GM19395 (cell line): ENCODE results near the gene CHTF8.
A peak's percentile ranks its signal among the peaks of the same experiment; 100 is the strongest.
"Not testable (repeated sequence)": the region's sequence is repeated elsewhere in the genome, so short reads cannot be mapped to it uniquely, and the experiment has no call there.

ENCODE experiments used
- ATAC-seq: cut with Tn5 transposase; IDR thresholded peaks from one replicate; pipeline ENCODE4 v1.9.1; 2021; ENCODE audit warnings: mild to moderate bottlenecking, moderate library complexity; ENCODE audit not compliant: unreplicated experiment

The CHTF8 gene

DNA sequence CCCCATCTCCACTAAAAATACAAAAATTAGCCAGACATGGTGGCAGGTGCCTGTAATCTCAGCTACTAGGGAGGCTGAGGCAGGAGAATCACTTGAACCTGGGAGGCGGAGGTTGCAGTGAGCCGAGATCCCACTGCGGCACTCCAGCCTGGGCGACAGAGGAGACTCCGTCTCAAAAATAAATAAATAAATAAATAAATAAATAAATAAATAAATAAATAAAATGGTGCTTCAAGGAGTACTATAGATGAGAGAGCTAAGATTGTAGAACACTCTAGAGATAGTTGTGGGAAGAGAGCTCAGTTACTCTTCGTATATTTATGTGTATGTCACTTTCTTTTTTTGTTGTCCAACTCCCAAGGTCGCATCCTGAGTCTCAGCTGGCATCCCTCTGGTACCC is 7.1 kb upstream of the CHTF8 start:
- ATAC-seq, result not testable (repeated sequence)

- ATAC-seq, result no peak
Measured at GRCh38 chr16:69138608-69139007, 6.2 kb upstream of the CHTF8 start.

- ATAC-seq, result no peak
Measured at GRCh38 chr16:69133373-69133954, 1.1 kb upstream of the CHTF8 start.

GRCh38 chr16:69131839-69132423 is 457 bp downstream of the CHTF8 start:
- peak; percentile 43 for ATAC-seq

- ATAC-seq, result no peak
Measured at GRCh38 chr16:69131167-69131838, 1.1 kb downstream of the CHTF8 start.

GRCh38 chr16:69130461-69130860 is 1.9 kb downstream of the CHTF8 start:
- ATAC-seq, result no peak

DNA sequence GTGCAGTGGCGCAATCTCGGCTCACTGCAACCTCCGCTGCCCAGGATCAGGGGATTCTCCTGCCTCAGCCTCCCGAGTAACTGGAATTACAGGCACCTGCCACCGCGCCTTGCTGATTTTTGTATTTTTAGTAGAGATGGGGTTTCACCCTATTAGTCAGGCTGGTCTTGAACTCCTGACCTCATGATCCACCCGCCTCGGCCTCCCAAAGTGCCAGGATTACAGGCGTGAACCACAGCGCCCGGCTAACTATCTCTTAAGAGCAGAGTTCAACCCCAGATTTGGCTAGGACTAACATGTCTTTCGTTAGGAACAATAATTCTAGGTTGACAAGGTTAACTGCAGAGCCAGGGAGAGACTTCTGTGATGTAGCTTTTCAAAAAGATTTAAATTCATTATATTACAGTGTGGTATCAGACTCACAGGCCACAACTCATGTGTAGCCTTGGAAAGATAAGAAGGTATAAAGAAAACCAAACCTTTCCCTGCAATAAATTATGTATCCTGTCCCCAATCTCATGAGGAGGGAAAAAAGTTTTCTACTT is 4.3 kb downstream of the CHTF8 start:
- ATAC-seq, result no peak

DNA sequence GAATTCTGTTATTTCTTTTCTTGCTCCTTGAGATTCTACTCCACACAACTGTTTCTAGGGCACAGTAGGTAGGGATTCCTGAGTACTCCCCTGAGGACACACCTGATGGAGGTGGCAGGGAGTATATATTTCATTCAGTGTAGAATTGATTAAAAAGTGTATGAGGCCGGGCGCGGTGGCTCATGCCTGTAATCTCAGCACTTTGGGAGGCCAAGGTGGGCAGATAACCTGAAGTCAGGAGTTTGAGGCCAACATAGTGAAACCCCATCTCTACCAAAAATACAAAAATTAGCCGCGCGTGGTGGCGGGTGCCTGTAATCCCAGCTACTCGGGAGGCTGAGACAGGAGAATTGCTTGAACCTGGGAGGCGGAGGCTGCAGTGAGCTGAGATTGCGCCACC is 5.6 kb downstream of the CHTF8 start:
- ATAC-seq, result not testable (repeated sequence)

DNA sequence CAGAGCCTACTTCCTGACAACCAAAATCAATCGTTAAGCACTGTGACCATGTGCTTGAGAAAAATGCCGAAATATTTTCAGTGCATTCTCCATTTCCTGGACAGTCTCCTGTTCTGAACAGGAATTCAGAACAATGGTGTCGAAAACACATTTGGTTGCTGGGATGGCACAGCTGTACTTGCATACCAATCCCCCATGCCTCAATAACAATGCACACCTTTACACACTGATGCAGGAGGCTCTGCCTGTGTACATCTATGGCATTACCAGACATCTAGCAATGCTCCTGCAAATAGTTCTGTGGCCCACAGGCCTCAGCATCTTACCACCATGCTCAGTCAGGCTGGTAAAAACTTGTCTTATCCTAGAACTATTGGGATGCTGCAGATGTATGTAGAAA is 6.2 kb downstream of the CHTF8 start:
- no peak for ATAC-seq

GRCh38 chr16:69124961-69125360 is 7.4 kb downstream of the CHTF8 start:
- ATAC-seq, result not testable (repeated sequence)

DNA sequence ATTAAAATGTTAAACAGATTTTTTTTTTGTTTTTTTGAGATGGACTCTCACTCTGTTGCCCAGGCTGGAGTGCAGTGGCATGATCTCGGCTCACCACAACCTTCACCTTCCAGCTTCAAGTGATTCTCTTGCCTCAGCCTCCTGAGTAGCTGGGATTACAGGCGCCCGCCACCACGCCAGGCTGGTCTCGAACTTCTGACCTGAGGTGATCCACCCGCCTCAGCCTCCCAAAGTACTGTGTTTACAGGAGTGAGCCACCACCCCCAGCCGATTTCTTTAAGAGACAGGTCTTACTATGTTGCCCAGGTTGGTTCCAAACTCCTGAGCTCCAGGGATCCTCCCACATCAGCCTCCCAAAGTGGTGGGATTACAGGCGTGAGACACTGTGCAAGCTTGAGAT is 8.0 kb downstream of the CHTF8 start:
- ATAC-seq, result not testable (repeated sequence)

GRCh38 chr16:69123910-69124309 is 8.5 kb downstream of the CHTF8 start:
- no peak for ATAC-seq

DNA sequence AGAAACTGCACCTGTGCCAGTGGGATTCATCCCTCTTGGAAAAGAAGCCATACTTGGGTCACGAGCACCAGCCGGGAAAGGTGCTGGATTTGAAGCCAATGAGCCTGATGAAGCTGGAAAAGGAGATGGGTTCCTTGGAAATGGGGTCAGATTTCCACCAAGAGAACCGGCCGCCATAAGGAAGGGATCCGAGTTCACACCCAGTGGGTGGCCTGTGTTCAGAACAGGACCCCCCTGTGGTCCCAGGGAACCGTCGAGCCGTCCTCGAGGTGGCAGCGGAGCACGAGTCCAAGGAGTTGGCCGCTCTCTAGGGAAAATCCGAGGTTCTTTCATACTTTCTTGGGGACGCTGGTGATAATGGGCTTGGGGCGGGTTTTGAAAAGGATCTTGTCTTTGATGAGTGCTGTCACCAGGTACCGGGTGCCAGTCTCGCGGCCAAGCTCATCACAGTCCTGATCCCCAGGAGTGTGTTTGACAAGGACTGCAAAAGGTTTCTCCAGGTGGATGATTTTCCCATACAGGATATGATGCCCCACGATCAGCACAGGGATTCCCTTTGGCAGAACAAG is 12.2 kb downstream of the CHTF8 start:
- no peak for ATAC-seq

DNA sequence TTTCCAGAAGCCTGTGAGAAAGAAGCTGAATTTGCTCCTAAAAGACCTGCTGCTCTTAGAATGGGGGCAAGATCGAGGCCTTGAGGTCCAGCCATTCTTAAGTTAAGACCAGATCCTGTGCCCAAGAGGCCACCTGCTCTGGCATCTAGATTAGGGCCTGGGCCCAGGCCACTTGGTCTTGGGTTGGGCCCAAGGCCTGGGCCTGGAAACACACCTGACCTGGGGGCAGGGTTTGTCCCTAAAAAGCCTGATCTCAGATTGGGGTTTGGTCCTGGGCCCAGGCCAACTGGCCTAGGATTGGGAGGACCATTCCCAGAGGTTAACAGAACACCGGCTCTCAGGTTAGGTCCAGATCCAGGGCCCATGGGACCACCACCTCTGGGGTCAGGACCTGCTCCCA is 12.9 kb downstream of the CHTF8 start:
- ATAC-seq, result no peak

- ATAC-seq, result no peak
Measured at GRCh38 chr16:69118994-69119393, 13.4 kb downstream of the CHTF8 start.

GRCh38 chr16:69118468-69118867 is 13.9 kb downstream of the CHTF8 start:
- no peak for ATAC-seq

DNA sequence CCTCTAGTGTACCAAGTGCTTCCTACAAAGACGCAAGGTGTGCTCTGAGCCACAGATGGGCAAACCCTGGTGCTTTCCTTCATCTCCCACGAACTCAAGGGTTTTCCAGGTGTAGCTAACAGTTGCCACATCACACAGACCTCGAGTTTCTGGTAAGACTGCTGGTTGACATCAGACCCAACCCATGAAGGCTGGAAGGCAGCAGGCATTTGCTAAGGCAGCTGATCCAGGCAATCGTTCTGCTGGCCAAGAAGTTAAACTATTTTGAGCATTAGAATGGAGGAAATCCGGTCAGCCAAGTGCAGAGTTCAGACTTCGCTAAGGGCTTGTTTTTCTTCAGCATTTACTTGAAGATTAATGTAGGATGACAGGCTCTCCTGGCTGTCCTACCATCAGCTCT is 15.5 kb downstream of the CHTF8 start:
- ATAC-seq, result no peak

DNA sequence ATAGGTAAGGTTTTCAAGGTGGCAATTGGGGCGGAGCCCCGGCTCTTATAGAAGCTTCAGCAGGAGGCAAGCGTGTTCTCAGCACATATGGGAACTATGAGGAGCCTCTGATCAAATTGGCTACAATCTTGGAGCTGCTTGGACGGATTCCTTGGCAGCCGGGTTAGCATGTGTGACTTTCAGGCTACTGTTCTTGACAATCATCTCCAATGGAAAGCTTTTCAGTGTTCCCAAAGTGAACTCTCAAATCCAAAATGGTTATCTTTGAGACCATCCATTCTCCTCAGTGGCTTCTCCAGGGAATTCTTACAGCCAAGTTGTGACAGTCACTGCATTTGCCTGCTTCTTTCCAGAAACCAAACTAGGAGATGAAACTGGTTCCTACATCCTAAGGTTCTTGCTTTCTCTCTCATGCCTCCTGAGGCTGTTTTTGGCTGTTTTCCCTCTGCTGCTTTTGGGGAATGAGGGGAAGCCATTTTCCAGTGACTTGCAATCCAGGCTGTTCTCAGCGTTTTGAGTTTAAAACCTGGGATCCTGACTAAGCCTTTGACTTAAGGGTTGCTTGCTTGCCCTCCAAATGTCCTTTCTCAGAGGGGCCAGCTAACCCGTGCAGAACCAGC is 16.0 kb downstream of the CHTF8 start:
- no peak for ATAC-seq

DNA sequence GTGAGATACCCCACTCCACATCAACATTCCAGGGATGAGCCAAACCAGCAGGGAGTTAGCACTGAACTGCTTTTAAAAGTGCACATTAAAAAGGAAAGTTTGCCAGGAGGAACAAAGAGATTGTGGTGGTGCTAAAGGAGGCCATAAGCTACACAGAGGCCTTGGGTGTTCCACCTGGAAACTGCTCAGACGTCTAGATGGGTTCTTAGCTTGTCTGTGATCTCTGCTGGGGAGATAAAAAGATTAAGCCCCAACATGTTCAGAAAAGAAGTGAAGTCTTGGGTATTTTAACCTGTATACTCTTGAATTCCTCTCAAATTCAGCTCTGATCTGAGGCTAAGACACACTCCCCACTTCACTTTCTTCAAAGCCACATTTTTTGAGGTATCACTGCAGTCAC is 16.6 kb downstream of the CHTF8 start:
- ATAC-seq, result no peak

- ATAC-seq, result no peak
Measured at GRCh38 chr16:69115361-69115760, 17.0 kb downstream of the CHTF8 start.

DNA sequence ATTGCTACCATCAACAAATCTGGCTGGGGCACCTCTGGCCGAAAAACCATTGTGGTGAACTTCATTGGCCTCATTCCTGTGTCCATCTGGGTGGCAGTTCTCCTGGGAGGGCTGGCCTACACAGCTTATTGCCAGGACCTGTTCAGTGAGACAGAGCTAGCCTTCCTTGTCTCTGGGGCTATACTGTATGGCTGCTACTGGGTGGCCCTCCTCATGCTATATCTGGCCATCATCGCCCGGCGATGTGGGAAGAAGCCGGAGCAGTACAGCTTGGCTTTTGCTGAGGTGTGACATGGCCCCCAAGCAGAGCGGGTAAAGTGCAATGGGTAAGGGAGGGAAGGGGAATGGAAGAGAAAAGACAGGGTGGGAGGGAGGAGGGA is 17.4 kb downstream of the CHTF8 start:
- no peak for ATAC-seq
